Nephron (organoid): ENCODE data around the gene C3orf85.

Experiments used
- H3K27ac Mint-ChIP-seq, 3 experiments: 2 replicates each; pipeline ENCODE4 v1.8.0; 2020; ENCODE audit warnings: mixed read lengths in 3 of 3, mild to moderate bottlenecking in 2 of 3, moderate library complexity in 1 of 3
- H3K27me3 Mint-ChIP-seq: 2 replicates; pipeline ENCODE4 v1.8.0; 2021; ENCODE audit warnings: low read depth, mild to moderate bottlenecking, moderate library complexity, mixed read lengths
- H3K36me3 Mint-ChIP-seq: 2 replicates; pipeline ENCODE4 v1.8.0; 2020; ENCODE audit warnings: low read depth, mixed read lengths
- H3K4me1 Mint-ChIP-seq: 2 replicates; pipeline ENCODE4 v1.8.0; 2020; ENCODE audit warnings: mixed read lengths
- H3K4me3 Mint-ChIP-seq, 3 experiments: 2 replicates each; pipeline ENCODE4 v1.8.0; 2020; ENCODE audit warnings: mild to moderate bottlenecking in 3 of 3, mixed read lengths in 3 of 3, moderate library complexity in 2 of 3
- H3K9me3 Mint-ChIP-seq: 2 replicates; pipeline ENCODE4 v1.8.0; 2020; ENCODE audit warnings: mixed read lengths
- TF ChIP-seq, protein P1 (sequence below), 3 experiments: fragments of 200-600 bp; sonication (generic); IDR thresholded peaks; one replicate each; pipeline ENCODE4 v1.5.0; 2021; ENCODE audit warnings: antibody characterized with exemption in 3 of 3; ENCODE audit not compliant: unreplicated experiment in 3 of 3

C3orf85 gene, protein sequence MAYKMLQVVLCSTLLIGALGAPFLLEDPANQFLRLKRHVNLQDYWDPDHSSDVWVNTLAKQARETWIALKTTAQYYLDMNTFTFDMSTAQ

DNA sequence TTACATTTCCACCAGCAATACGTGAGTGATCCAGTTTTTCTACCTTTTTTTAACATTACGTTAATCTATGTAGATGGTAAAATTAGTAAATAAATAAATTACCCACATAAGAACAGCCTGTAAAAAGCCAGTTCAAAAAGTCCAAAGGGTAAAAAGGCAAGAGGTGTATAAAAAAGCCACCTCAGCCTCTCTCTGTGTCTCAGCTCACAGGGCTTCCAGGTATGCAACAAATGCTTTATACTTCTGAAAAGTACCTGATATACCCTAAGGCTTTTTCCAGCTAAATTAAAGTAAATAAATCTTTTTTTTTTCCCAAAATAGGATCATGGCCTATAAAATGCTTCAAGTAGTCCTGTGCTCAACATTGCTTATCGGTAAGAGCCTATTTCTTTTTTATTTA is at the start of gene C3orf85:
Gene C3orf85 (plus strand): TSS at position 197 of the 400 bp plus-strand sequence. CDS start 129 bp downstream, at position 326.
- no peaks in the 10 kb centered on the region for H3K27me3 Mint-ChIP-seq
- H3K27ac Mint-ChIP-seq: peak within 1 kb of the TSS; percentile 59 to 78 (median 77)
- no peaks in the 10 kb centered on the region for H3K4me1 Mint-ChIP-seq
- peak within 1 kb of the TSS in 1 of 3 experiments; percentile 61 for H3K4me3 Mint-ChIP-seq
- TF ChIP-seq, protein P1, sequence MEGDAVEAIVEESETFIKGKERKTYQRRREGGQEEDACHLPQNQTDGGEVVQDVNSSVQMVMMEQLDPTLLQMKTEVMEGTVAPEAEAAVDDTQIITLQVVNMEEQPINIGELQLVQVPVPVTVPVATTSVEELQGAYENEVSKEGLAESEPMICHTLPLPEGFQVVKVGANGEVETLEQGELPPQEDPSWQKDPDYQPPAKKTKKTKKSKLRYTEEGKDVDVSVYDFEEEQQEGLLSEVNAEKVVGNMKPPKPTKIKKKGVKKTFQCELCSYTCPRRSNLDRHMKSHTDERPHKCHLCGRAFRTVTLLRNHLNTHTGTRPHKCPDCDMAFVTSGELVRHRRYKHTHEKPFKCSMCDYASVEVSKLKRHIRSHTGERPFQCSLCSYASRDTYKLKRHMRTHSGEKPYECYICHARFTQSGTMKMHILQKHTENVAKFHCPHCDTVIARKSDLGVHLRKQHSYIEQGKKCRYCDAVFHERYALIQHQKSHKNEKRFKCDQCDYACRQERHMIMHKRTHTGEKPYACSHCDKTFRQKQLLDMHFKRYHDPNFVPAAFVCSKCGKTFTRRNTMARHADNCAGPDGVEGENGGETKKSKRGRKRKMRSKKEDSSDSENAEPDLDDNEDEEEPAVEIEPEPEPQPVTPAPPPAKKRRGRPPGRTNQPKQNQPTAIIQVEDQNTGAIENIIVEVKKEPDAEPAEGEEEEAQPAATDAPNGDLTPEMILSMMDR (IDR thresholded peaks at IDR 0.05; ENCODE audit: unreplicated experiment in 3 of 3): no peak
- no peaks in the 10 kb centered on the region for H3K9me3 Mint-ChIP-seq
- H3K36me3 Mint-ChIP-seq: no peaks in the 10 kb centered on the region

DNA sequence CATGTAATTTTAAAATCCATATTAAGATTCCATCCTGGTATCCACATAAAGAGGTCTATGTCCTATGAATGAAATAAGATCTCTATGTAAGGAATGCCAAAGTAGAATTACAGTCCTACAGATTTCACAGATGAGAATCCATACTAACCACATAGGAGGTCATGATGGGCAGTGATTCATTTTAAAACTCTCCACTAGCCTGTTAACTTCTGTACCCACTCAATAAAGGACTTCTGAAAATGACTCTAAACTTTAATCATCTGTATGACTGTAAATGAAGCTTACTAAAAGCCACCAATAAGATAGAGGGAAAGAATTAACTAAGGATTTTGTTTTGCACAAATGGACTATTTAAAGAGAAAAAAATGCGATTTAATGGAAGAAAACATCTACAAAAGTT is 47.3 kb upstream of the C3orf85 start:
- TF ChIP-seq, protein P1 (IDR thresholded peaks at IDR 0.05; ENCODE audit: unreplicated experiment in 3 of 3): no peak
- Mint-ChIP-seq H3K4me3 (no peak overlapping the region), H3K27me3 (no peaks in the 10 kb centered on the region), H3K4me1 (peaks cover 6% of the 10 kb centered on the region), H3K27ac (no peak overlapping the region), H3K36me3 (no peaks in the 10 kb centered on the region), H3K9me3 (peaks cover 7% of the 10 kb centered on the region)

DNA sequence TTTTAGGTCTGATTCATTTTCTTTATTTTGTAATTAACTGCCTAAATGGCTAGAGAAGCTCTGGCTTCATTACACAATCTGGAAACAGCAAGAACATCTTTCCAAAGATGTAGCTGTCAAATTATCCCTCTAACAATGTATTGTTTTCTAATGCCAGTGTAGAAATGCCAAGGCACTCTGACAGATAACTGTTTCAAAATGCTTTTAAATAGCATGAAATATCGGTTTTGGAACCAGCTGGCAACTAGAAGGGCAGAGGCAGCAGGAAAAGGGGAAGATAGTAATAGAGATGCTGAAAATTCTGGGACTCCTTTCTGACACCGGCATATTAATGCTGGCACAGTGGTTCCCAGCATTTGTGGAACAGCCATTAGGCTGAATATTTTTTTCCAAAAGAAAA is 44.7 kb upstream of the C3orf85 start:
- no peaks in the 10 kb centered on the region for H3K27me3 Mint-ChIP-seq

DNA sequence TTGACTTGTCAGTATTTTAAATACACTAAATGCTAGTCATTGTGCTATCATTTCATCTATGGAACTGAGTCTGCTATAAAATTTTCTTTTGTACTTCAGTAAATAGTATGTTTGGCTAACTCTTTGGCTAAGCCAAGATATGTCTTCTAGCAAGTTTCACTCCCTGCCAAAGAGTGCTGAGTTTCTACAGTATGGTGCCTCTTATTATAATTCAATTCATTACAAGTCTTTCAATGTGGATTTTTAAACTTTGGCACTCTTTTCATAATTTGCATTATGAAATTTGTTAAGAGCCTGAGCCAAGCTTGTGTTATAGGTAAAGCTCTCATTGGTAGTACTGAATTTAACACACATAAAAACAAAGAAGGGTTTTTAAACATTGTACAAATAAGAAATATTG is 43.0 kb upstream of the C3orf85 start:
- no peaks in the 10 kb centered on the region for H3K27me3 Mint-ChIP-seq
- no peak overlapping the region for H3K4me3 Mint-ChIP-seq
- no peaks in the 10 kb centered on the region for H3K36me3 Mint-ChIP-seq
- TF ChIP-seq, protein P1 (IDR thresholded peaks at IDR 0.05; ENCODE audit: unreplicated experiment in 3 of 3): no peak
- H3K27ac Mint-ChIP-seq: peak overlapping the region in 1 of 3 experiments; percentile 27
- no peaks in the 10 kb centered on the region for H3K9me3 Mint-ChIP-seq
- peaks cover 6% of the 10 kb centered on the region for H3K4me1 Mint-ChIP-seq

More for the DNA sequence above, 44.7 kb upstream of the C3orf85 start:
- TF ChIP-seq, protein P1 (IDR thresholded peaks at IDR 0.05; ENCODE audit: unreplicated experiment in 3 of 3): no peak
- Mint-ChIP-seq H3K4me3 (no peak overlapping the region), H3K36me3 (no peaks in the 10 kb centered on the region), H3K9me3 (no peaks in the 10 kb centered on the region), H3K27ac (no peak overlapping the region), H3K4me1 (peaks cover 6% of the 10 kb centered on the region)

DNA sequence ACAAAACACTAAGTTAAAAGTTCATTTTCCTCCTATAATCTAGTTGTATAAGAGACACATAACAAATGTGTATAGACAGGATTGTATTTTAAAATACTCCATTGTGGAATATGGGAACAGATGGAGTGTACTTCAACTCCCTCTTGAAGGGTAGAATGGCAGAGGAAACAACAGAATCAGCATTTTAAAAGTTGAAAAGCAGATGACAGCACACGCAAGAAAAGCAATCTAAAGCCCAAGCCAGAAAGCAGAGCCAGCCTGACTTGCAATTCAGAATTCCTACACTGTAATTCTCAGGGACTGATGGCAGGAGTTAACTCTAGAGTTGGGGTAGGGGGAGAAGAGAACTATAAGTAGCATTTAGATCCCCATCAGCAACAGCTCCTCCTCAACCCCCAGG is 41.4 kb upstream of the C3orf85 start:
- Mint-ChIP-seq H3K27ac (no peak overlapping the region), H3K4me1 (peaks cover 6% of the 10 kb centered on the region), H3K9me3 (no peaks in the 10 kb centered on the region), H3K36me3 (no peaks in the 10 kb centered on the region), H3K4me3 (no peak overlapping the region), H3K27me3 (no peaks in the 10 kb centered on the region)
- TF ChIP-seq, protein P1 (IDR thresholded peaks at IDR 0.05; ENCODE audit: unreplicated experiment in 3 of 3): no peak

DNA sequence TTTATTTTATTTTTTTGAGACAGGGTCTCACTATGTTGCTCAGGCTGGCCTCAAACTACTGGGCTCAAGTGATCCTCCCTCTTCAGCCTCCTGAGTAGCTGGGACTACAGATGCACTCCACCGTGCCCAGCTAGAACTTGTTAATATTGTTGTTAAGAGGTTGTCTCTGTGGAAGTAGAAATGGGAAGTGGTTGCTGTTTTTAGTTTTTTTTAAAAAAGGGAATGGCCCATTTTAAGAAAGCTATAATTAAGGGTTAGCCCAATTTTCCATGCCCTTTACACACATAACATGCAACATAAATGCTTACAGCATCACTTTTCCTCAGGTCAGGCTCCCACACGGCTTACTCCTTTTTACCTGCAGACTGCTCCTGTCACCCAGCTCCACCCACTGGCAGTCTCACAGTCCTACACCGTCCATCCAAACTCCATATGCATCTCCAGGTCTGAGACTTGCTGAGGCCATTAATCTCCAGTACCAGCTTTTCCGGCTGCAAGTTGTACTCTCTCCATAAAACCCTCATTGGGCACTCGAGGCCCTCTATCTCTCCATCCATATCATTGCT is 38.4 kb upstream of the C3orf85 start:
- Mint-ChIP-seq H3K27ac (no peak overlapping the region), H3K9me3 (no peaks in the 10 kb centered on the region), H3K27me3 (no peaks in the 10 kb centered on the region), H3K36me3 (no peaks in the 10 kb centered on the region), H3K4me3 (no peak overlapping the region), H3K4me1 (peaks cover 10% of the 10 kb centered on the region)
- TF ChIP-seq, protein P1 (IDR thresholded peaks at IDR 0.05; ENCODE audit: unreplicated experiment in 3 of 3): peak in 2 of 3 experiments; percentile 37 to 43
